ENCODE results near the gene QTRT2.

DNA sequence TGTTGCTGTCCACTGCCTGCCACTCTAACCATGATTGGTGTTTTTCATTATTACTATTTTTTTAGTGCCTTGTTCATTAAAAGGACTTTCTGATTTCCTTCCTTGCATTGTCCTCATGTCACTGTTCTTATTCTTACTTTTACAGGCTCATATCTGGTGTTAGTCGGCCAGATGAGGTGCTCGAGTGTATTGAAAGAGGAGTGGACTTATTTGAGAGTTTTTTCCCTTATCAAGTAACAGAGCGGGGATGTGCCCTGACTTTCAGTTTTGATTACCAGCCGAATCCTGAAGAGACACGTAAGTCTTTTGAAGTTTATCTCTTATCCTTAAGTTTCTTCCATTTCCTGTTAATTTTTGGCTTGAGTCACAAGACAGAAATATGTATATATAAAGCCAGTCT, 23.2 kb downstream of the QTRT2 start:
- TF ChIP-seq CTCF (IDR thresholded peaks at IDR 0.05) (no peak), POLR2A (IDR thresholded peaks at IDR 0.05) (no peak)

Measured in lower leg skin (tissue), 3 donors.